NT2/D1 (cell line): Measurements from ENCODE around the gene MAP6D1.

ENCODE experiments used
- DNase-seq: peaks from one replicate; pipeline ENCODE4 v3.0.0-alpha.2; 2011; ENCODE audit warnings: low read depth, low spot score
- H3K27me3 ChIP-seq: 2 replicates; pipeline ENCODE4 v1.6.0; 2011; ENCODE audit warnings: mild to moderate bottlenecking; ENCODE audit not compliant: insufficient read length, insufficient read depth
- H3K36me3 ChIP-seq: 2 replicates; pipeline ENCODE4 v1.6.1; 2011; ENCODE audit warnings: mild to moderate bottlenecking, low read length, mixed read lengths; ENCODE audit not compliant: insufficient read depth, insufficient read length
- H3K4me1 ChIP-seq: 2 replicates; pipeline ENCODE4 v1.5.1; 2011; ENCODE audit not compliant: insufficient read depth, insufficient read length
- H3K4me3 ChIP-seq: 2 replicates; pipeline ENCODE4 v1.5.1; 2011; ENCODE audit warnings: low read depth; ENCODE audit not compliant: insufficient read length
- H3K9ac ChIP-seq: 2 replicates; pipeline ENCODE4 v1.6.0; 2011; ENCODE audit warnings: low read depth; ENCODE audit not compliant: insufficient read length
- H3K9me3 ChIP-seq: 2 replicates; pipeline ENCODE4 v1.5.1; 2011; ENCODE audit warnings: mild to moderate bottlenecking, low read length; ENCODE audit not compliant: insufficient read depth
- SUZ12 ChIP-seq: IDR thresholded peaks from 2 replicates; pipeline ENCODE4 v1.6.1; 2011; ENCODE audit not compliant: insufficient read length, insufficient read depth; ENCODE audit errors: extremely low read depth
- YY1 ChIP-seq: IDR thresholded peaks from 2 replicates; pipeline ENCODE4 v1.6.1; 2011; ENCODE audit not compliant: insufficient read length, insufficient read depth
- ZNF274 ChIP-seq: IDR thresholded peaks from 2 replicates; pipeline ENCODE4 v1.6.1; 2011; ENCODE audit warnings: mild to moderate bottlenecking, low read depth, low read length

MAP6D1 gene

DNA sequence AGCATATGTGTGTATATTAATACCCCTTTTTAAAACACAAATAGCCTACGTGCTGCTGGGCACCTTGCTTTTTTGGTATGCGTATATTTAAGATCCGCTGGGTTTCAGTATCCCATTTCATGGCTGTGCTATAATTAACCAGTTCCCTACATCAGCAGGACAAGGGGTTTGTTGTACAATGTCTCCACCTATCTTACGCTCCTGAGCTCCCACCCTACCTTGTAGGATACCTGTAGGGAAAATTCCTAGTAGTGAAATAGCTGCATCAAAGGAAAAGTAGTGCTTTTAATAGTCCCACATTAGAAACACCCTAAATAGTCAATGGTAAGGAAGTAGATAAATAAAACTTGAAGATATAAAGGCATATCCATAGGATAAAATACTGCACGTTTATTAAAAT is 1.4 kb downstream of the MAP6D1 start:
- DNase-seq: no peak

DNA sequence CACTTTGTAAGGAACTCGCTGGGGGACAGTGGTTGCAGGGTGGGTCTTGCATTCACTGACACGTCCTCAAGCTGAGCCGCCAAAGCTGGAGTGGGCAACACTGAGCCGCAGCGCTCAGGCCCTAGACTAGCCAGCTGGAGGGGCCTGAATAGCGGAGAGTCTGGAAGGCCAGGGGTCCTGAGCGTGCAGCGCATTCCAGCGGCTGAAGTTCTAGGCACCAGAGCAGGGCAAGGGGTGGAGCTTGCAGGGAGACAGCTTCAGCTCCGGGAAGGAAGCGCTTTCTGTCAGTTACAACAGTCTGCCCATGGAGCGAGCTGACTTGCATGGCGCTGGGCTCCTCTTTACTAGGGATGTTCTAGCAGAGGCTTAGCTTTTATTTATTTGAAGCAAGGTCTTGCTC is 2.7 kb downstream of the MAP6D1 start:
- Histone ChIP-seq H3K4me1 (peaks cover 7% of the 10 kb centered on the region), H3K9me3 (no peaks in the 10 kb centered on the region), H3K36me3 (peaks cover 3% of the 10 kb centered on the region), H3K4me3 (no peak overlapping the region), H3K9ac (no peak overlapping the region), H3K27me3 (peaks cover 7% of the 10 kb centered on the region)
- TF ChIP-seq ZNF274 (no peak), YY1 (no peak), SUZ12 (no peak)
- DNase-seq: no peak

More for the DNA sequence above, 1.4 kb downstream of the MAP6D1 start:
- TF ChIP-seq SUZ12 (no peak), ZNF274 (no peak), YY1 (no peak)
- Histone ChIP-seq H3K36me3 (peaks cover 16% of the 10 kb centered on the region), H3K27me3 (peaks cover 7% of the 10 kb centered on the region), H3K4me3 (peak overlapping the region; percentile 83), H3K4me1 (peaks cover 7% of the 10 kb centered on the region), H3K9me3 (no peaks in the 10 kb centered on the region), H3K9ac (peak overlapping the region; percentile 90)

DNA sequence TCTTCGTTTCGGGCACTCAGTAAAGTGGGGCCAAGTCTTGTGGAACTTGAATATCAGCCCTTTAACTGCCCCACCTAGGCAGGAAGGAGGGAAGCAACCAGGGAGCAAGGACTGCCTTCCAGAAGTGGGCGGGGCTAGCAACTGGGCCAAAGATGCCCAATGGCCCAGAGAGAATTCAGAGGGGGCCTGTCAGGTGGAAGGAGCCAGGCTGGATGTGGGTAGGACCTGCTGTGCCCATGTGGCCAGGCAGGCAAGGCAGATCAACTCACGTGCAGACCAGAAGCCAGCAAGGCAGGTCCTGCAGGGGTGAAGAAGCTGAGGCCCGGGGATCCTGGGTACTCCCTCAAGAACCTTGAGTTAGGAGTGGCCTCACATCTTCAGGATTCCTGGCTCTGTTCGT is 5.5 kb downstream of the MAP6D1 start:
- Histone ChIP-seq H3K9ac (no peak overlapping the region), H3K4me1 (peaks cover 5% of the 10 kb centered on the region), H3K27me3 (peaks cover 7% of the 10 kb centered on the region), H3K9me3 (no peaks in the 10 kb centered on the region), H3K4me3 (no peak overlapping the region), H3K36me3 (peaks cover 22% of the 10 kb centered on the region)
- no peak for DNase-seq
- TF ChIP-seq SUZ12 (no peak), ZNF274 (no peak), YY1 (no peak)

DNA sequence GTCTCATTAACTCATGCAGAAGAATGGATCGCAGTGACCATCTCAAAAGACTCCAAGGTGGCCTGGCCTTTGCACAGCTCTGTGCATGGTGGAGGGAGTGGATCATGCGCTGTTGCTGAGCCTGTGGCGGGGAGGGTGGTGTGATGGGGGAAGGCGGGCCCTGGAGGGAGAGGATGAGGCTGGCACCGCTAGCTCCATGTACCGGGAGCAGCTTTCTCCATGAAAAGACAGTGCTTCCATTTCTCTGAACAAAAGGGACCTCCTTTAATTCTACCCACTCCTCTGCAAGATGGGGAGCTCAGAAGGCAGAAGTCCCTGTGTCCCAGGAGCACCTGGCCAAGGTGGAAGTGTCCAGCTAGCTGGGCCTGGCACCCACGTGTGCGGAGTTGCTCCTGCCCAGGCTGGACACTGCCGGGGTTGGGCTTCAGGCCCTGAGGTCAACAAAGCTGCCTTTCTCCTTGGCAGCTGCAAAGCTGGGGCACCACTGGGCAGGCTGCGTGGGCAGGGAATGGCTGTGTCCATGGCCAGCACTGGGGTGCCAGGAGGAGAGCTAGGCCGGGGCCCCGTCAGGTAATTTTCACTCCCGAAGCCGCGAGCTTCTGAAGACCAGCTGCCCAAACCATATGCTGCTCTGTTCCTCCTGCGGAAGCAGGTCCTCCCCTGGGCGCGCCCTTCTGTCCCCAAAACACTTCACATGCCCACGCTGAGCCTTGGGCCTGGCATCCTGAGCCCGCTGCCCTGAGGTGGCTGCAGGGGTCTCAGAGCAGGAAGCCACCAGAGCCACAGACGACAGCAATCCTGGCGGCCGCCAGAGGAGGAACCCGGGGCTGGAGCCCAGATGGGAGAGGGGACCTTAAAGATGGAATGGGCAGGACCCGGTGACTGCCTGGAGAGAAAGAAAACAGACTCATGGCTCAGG is 6.4 kb downstream of the MAP6D1 start:
- no peak overlapping the region for H3K4me3 ChIP-seq
- H3K27me3 ChIP-seq: peaks cover 3% of the 10 kb centered on the region
- TF ChIP-seq ZNF274 (no peak), YY1 (no peak), SUZ12 (no peak)

DNA sequence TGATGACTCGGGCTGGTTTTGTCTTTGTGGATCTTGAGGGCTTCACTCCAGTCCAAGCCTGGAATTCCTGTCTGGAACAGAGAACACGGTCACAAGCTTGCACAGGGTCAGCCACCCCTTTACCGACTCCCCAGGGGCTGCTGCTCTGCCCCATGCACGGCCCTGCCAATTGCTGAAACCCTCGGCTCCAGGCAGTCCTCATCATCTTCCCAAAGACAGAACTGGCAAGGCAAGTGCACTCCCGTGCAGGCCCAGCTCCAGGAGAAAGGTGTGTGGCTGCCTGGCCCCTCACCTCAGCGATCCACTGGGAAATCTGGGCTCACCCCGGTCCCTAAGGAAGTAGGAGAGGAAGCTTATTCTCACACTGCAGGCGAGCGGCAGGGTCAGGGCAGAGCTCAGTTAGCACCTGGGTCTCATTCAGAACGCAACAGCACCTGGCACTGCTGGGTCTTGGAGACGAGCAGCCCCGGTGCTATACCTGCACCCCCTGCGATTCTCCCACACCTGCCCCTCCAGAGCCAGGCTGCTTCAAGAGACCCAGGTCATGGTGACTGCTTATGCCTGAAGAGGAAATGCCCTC is 7.2 kb downstream of the MAP6D1 start:
- H3K4me1 ChIP-seq: peaks cover 5% of the 10 kb centered on the region
- H3K27me3 ChIP-seq: no peaks in the 10 kb centered on the region
- no peak overlapping the region for H3K4me3 ChIP-seq
- no peak overlapping the region for H3K9ac ChIP-seq
- TF ChIP-seq ZNF274 (no peak), YY1 (no peak), SUZ12 (no peak)
- peaks cover 25% of the 10 kb centered on the region for H3K36me3 ChIP-seq
- DNase-seq: no peak
- H3K9me3 ChIP-seq: no peaks in the 10 kb centered on the region

More for the DNA sequence above, 6.4 kb downstream of the MAP6D1 start:
- no peak for DNase-seq
- Histone ChIP-seq H3K9me3 (no peaks in the 10 kb centered on the region), H3K36me3 (peaks cover 22% of the 10 kb centered on the region), H3K9ac (no peak overlapping the region), H3K4me1 (peaks cover 5% of the 10 kb centered on the region)

DNA sequence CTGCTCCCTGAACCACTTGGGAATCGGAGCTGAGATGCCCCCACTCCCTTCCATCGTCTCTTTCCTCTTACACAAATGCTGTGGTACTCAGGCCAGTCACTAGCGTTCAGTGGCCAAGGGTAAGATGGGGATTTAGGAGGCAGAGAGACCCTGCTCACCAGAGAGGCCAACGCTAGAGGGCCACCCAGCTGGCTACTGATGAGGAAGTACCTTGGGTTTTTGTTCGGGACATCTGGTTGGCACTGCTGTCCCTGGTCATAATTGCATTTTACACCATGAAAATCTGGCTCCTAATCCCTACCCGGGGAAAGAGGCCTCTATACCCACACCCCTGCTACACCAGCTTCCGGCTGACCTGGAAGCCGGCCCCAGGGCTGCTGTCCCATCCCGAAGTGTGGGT is 7.7 kb downstream of the MAP6D1 start:
- no peaks in the 10 kb centered on the region for H3K27me3 ChIP-seq
- H3K9ac ChIP-seq: no peak overlapping the region
- TF ChIP-seq ZNF274: no peak
- no peak for TF ChIP-seq SUZ12
- TF ChIP-seq YY1: no peak
- no peak for DNase-seq
- H3K4me3 ChIP-seq: no peak overlapping the region
- H3K9me3 ChIP-seq: no peaks in the 10 kb centered on the region
- H3K36me3 ChIP-seq: peaks cover 30% of the 10 kb centered on the region
- H3K4me1 ChIP-seq: peaks cover 2% of the 10 kb centered on the region
